HK-2 (cell line): ENCODE results near the gene RIC1.
"Not testable (repeated sequence)": the region's sequence is repeated elsewhere in the genome, so short reads cannot be mapped to it uniquely, and the experiment has no call there.

Experiments
- DNase-seq: peaks from one replicate; pipeline ENCODE4 v3.0.0-alpha.2; 2018; ENCODE audit not compliant: unreplicated experiment

Gene RIC1

GRCh38 chr9:5786370-5787127 is 157.6 kb downstream of the RIC1 start:
- DNase-seq, result no peak

- DNase-seq, result no peak
Measured at GRCh38 chr9:5787220-5787619, 158.3 kb downstream of the RIC1 start.

- DNase-seq, result no peak
Measured at GRCh38 chr9:5787759-5788302, 158.9 kb downstream of the RIC1 start.

GRCh38 chr9:5789489-5789888 is 160.6 kb downstream of the RIC1 start:
- no peak for DNase-seq

GRCh38 chr9:5790923-5791322 is 162.0 kb downstream of the RIC1 start:
- DNase-seq, result no peak

GRCh38 chr9:5791870-5792269 is 163.0 kb downstream of the RIC1 start:
- no peak for DNase-seq

- DNase-seq, result no peak
Measured at GRCh38 chr9:5793812-5794211, 164.9 kb downstream of the RIC1 start.

- DNase-seq, result no peak
Measured at GRCh38 chr9:5796298-5796697, 167.4 kb downstream of the RIC1 start.

- DNase-seq, result no peak
Measured at GRCh38 chr9:5798581-5798980, 169.7 kb downstream of the RIC1 start.

- DNase-seq, result no peak
Measured at GRCh38 chr9:5799314-5799713, 170.4 kb downstream of the RIC1 start.

- DNase-seq, result not testable (repeated sequence)
Measured at GRCh38 chr9:5800378-5800777, 171.5 kb downstream of the RIC1 start.

GRCh38 chr9:5800969-5801738 is 172.2 kb downstream of the RIC1 start:
- DNase-seq, result no peak

GRCh38 chr9:5801739-5802113 is 172.8 kb downstream of the RIC1 start:
- DNase-seq, result no peak

- DNase-seq, result no peak
Measured at GRCh38 chr9:5805478-5805877, 176.6 kb downstream of the RIC1 start.

- no peak for DNase-seq
Measured at GRCh38 chr9:5811751-5812150, 182.8 kb downstream of the RIC1 start.

GRCh38 chr9:5813824-5814223 is 184.9 kb downstream of the RIC1 start:
- DNase-seq, result no peak

GRCh38 chr9:5815461-5815860 is 186.6 kb downstream of the RIC1 start:
- no peak for DNase-seq

GRCh38 chr9:5817862-5818261 is 189.0 kb downstream of the RIC1 start:
- no peak for DNase-seq

GRCh38 chr9:5818424-5819142 is 189.7 kb downstream of the RIC1 start:
- no peak for DNase-seq

- DNase-seq, result no peak
Measured at GRCh38 chr9:5819174-5819573, 190.3 kb downstream of the RIC1 start.

GRCh38 chr9:5820425-5820824 is 191.5 kb downstream of the RIC1 start:
- no peak for DNase-seq

GRCh38 chr9:5825223-5825622 is 196.3 kb downstream of the RIC1 start:
- no peak for DNase-seq
